HepG2 (cell line): ENCODE measurements around the gene ZSWIM5. TPM values are rescaled to one million over a fixed set of nuclear protein-coding genes. Genes with fewer than 3 reads are reported as not detected.

Experiments used
- ATAC-seq: fragments of 200-7000 bp; cut with Tn5 transposase; 3 replicates; pipeline ENCODE4 v1.9.1; 2020; ENCODE audit warnings: mild to moderate bottlenecking, moderate library complexity
- BruUV-seq: library from RNA; stranded (reverse); fragments of 400-500 nt; replicated peaks from 2 replicates; lab custom pipeline; 2021; lab: Mats Ljungman, UMichigan
- CTCF ChIA-PET: fragments of 300-600 bp; formaldehyde crosslinking; extraction: SDS; loops from one replicate; lab custom pipeline; 2021; ENCODE audit warnings: low total read pairs, inconsistent platforms, low intra/inter-chr PET ratio; lab: Yijun Ruan, JAX
- POLR2A ChIA-PET: fragments of 350-600 bp; sonication (Branson Sonifier 250); formaldehyde crosslinking; loops from one replicate; lab custom pipeline; 2020; ENCODE audit warnings: antibody characterized with exemption, inconsistent platforms; lab: Yijun Ruan, JAX
- DNase-seq: peaks from one replicate; pipeline ENCODE4 v3.0.0-alpha.2; 2015; ENCODE audit warnings: low spot score
- FAIRE-seq: peaks from 3 replicates; lab custom pipeline; 2011; peaks lifted over from hg19 to GRCh38; lab: Jason Lieb, UNC
- H2AFZ ChIP-seq: one replicate; pipeline ENCODE4 v1.6.1; 2011; ENCODE audit warnings: low read length, inconsistent platforms
- H3K27ac ChIP-seq: fragments of 300-600 bp; 3 replicates; pipeline ENCODE4 v1.8.0; 2011; ENCODE audit warnings: mixed run types, mild to moderate bottlenecking, mixed read lengths, low read length, inconsistent platforms; ENCODE audit not compliant: insufficient read depth; ENCODE audit errors: extremely low read length
- H3K27me3 ChIP-seq, 2 experiments: fragments of 200-600 bp in 1 of 2; 2 replicates in 1 of 2; 3 replicates in 1 of 2; pipeline versions ENCODE4 v1.6.0 to v1.8.0; 2011; ENCODE audit warnings: low read length in 2 of 2, mild to moderate bottlenecking in 2 of 2, moderate library complexity in 2 of 2, inconsistent platforms in 1 of 2; ENCODE audit not compliant: insufficient read depth in 2 of 2, control insufficient read depth in 1 of 2
- H3K36me3 ChIP-seq, 2 experiments: fragments of 200-600 bp in 1 of 2; replicated peaks in 1 of 2; 2 replicates in 1 of 2; 3 replicates in 1 of 2; pipeline versions ENCODE4 v1.5.1 to v1.8.0; 2011; ENCODE audit warnings: low read length in 2 of 2, inconsistent platforms in 1 of 2; ENCODE audit not compliant: insufficient read depth in 2 of 2, control insufficient read depth in 1 of 2
- H3K4me1 ChIP-seq: 2 replicates; pipeline ENCODE4 v1.5.1; 2012; ENCODE audit warnings: low read length, inconsistent platforms; ENCODE audit not compliant: insufficient read depth
- H3K4me2 ChIP-seq: 2 replicates; pipeline ENCODE4 v1.6.0; 2011; ENCODE audit warnings: low read depth, low read length, inconsistent platforms
- H3K4me3 ChIP-seq, 3 experiments: fragments of 200-600 bp in 1 of 3; sonication (generic), shearing (Covaris generic) in 1 of 3; replicated peaks in 1 of 3; 2 replicates each; pipeline ENCODE4 v1.5.1; 2011 to 2016; ENCODE audit warnings: low read length in 3 of 3, inconsistent platforms in 2 of 3, low read depth in 2 of 3, mild to moderate bottlenecking in 2 of 3, control low read depth in 1 of 3, mixed read lengths in 1 of 3; ENCODE audit not compliant: insufficient read depth in 1 of 3
- H3K79me2 ChIP-seq: one replicate; pipeline ENCODE4 v1.6.1; 2011; ENCODE audit warnings: low read length, inconsistent platforms; ENCODE audit not compliant: insufficient read depth
- H3K9ac ChIP-seq: 2 replicates; pipeline ENCODE4 v1.6.0; 2011; ENCODE audit warnings: mild to moderate bottlenecking, low read depth, low read length, inconsistent platforms; ENCODE audit not compliant: insufficient read depth
- H3K9me3 ChIP-seq: 2 replicates; pipeline ENCODE4 v1.5.1; 2012; ENCODE audit warnings: mild to moderate bottlenecking, low read length
- H4K20me1 ChIP-seq: 2 replicates; pipeline ENCODE4 v1.6.0; 2011; ENCODE audit warnings: inconsistent platforms, mild to moderate bottlenecking, low read length, moderate library complexity; ENCODE audit not compliant: insufficient read depth
- ELF3 ChIP-seq: IDR thresholded peaks from 2 replicates; pipeline ENCODE4 v1.6.1; 2016; ENCODE audit warnings: missing genetic modification reagents, missing compliant biosample characterization
- GTF2F1 ChIP-seq: fragments of 150-350 bp; IDR thresholded peaks from 2 replicates; pipeline ENCODE4 v1.6.1; 2014; ENCODE audit warnings: low read length
- HIVEP1 ChIP-seq: sonication (generic); formaldehyde crosslinking; IDR thresholded peaks from 2 replicates; pipeline ENCODE4 v1.4.0; 2020; ENCODE audit warnings: mild to moderate bottlenecking, missing genetic modification reagents
- ZFP36L1 ChIP-seq: sonication (generic); formaldehyde crosslinking; IDR thresholded peaks from 2 replicates; pipeline ENCODE4 v1.8.0; 2022; ENCODE audit warnings: mild to moderate bottlenecking, missing genetic modification reagents, moderate library complexity
- ZNF12 ChIP-seq: sonication (generic); formaldehyde crosslinking; IDR thresholded peaks from 2 replicates; pipeline ENCODE4 v1.5.0; 2020; ENCODE audit warnings: missing genetic modification reagents
- ZNF547 ChIP-seq: sonication (generic); formaldehyde crosslinking; IDR thresholded peaks from 2 replicates; pipeline ENCODE4 v1.5.1; 2020; ENCODE audit warnings: mild to moderate bottlenecking, missing genetic modification reagents
- ZNF749 ChIP-seq: sonication (generic); formaldehyde crosslinking; IDR thresholded peaks from 2 replicates; pipeline ENCODE4 v1.8.0; 2022; ENCODE audit warnings: mild to moderate bottlenecking, missing genetic modification reagents, moderate library complexity, borderline replicate concordance
- ZNF883 ChIP-seq: sonication (generic); formaldehyde crosslinking; IDR thresholded peaks from 2 replicates; pipeline ENCODE4 v1.5.1; 2020; ENCODE audit warnings: mild to moderate bottlenecking, missing genetic modification reagents; ENCODE audit errors: not compliant biosample characterization
- ZSCAN9 ChIP-seq: IDR thresholded peaks from 2 replicates; pipeline ENCODE4 v1.6.1; 2016; ENCODE audit warnings: borderline replicate concordance
- WGBS: methylation state at CpG from one replicate; pipeline ENCODE4 v1.1.6; 2017; ENCODE audit warnings: low lambda C conversion rate; 5-methylcytosine and 5-hydroxymethylcytosine counted together
- in situ Hi-C: cut with HindIII; loops from 2 replicates; pipeline ENCODE4 v1.10.0; 2017; ENCODE audit warnings: low pct_unique_long_range_greater_than_20kb; ENCODE audit not compliant: extremely low pct_ligation_motif_present
- intact Hi-C: fragments of 100-400 bp; cut with micrococcal nuclease; formaldehyde crosslinking; loops from one replicate; pipeline ENCODE4 v1.10.0; 2022; ENCODE audit not compliant: unreplicated experiment
- polyA plus RNA-seq, 8 experiments: library from polyadenylated mRNA; depleted of rRNA in 3 of 8; stranded (reverse) in 7 of 8; unstranded in 1 of 8; fragments of >200 nt; fragmentation: Illumina TruSeq in 4 of 8; extraction: Trizol in 4 of 8; gene quantifications; 2 replicates each; pipeline versions ENCODE4 v1.2.1 to v1.2.3, GENCODE V29; 2011 to 2016; ENCODE audit warnings: low read depth in 4 of 8, missing spikeins in 1 of 8, mixed read lengths in 1 of 8; ENCODE audit not compliant: insufficient read depth in 1 of 8
- total RNA-seq, 5 experiments: library from RNA; depleted of rRNA; stranded (reverse); fragments of >200 nt; fragmentation: Illumina TruSeq; extraction: Trizol; gene quantifications; 2 replicates each; pipeline ENCODE4 v1.2.3, GENCODE V29; 2016; ENCODE audit warnings: low read depth in 1 of 5

Gene ZSWIM5
- total and polyA plus RNA-seq, 2 of the 13 experiments (the other 11 are each of a cell fraction or from before 2014, with no cell fraction given): 11.0 to 20.6 TPM

GRCh38 chr1:45035631-45036301 is 170.6 kb downstream of the ZSWIM5 start:
- H3K4me2 ChIP-seq: no peak overlapping the region
- H3K27me3 ChIP-seq: no peaks in the 10 kb centered on the region
- ChIA-PET POLR2A (no interaction called here), CTCF (no interaction called here)
- H3K9ac ChIP-seq: no peak overlapping the region
- H3K79me2 ChIP-seq: no peaks in the 10 kb centered on the region
- no peak for ATAC-seq
- H2AFZ ChIP-seq: no peak overlapping the region
- BruUV-seq: no TSS peak
- peaks cover 15% of the 10 kb centered on the region for H3K4me1 ChIP-seq
- DNase-seq: no peak
- no peak for TF ChIP-seq HIVEP1 (CRISPR knock-in tag)
- TF ChIP-seq ZNF12: peak; percentile 66; the same call in 1 of the 2 replicates
- no peaks in the 10 kb centered on the region for H4K20me1 ChIP-seq
- FAIRE-seq: no peak
- WGBS: 91% methylated on average over 6 of the region's 7 CpGs
- no peak overlapping the region for H3K27ac ChIP-seq
- H3K4me3 ChIP-seq: no peak overlapping the region
- in situ Hi-C loops (no loop called here), intact Hi-C loops (no loop called here)
- H3K36me3 ChIP-seq: peaks cover 11 to 31% of the 10 kb centered on the region in 2 experiments; a peak in 4 of 5 replicates
- H3K9me3 ChIP-seq: no peaks in the 10 kb centered on the region

DNA sequence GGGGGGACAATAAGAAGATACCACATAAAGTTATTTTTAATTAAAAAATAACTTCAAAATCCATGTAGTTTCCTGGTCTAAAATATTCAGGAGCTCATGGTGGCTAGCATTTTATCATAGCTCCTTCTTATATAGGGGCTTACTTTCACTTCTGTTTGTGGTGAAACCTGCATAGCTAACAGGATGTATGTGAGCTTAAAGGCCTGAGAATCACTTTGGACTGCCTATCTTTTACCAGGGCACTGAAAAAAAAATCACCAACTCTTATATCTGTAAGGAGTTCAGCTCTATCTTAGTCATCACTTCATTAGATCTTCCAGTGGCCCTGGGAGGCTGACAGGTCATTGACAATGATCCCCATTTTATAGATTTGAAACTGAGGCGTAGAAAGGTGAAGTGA is 173.0 kb downstream of the ZSWIM5 start:
- WGBS: 100% methylated on average over 1 of the region's 1 CpG
- no peak overlapping the region for H3K9ac ChIP-seq
- intact Hi-C loops: no loop called here
- peaks cover 13 to 30% of the 10 kb centered on the region in 2 experiments; a peak in 4 of 5 replicates for H3K36me3 ChIP-seq
- no peak overlapping the region for H3K27ac ChIP-seq
- H3K4me2 ChIP-seq: no peak overlapping the region
- H3K79me2 ChIP-seq: no peaks in the 10 kb centered on the region
- CTCF ChIA-PET: no interaction called here
- no peak for ATAC-seq
- BruUV-seq: no TSS peak
- no peaks in the 10 kb centered on the region for H3K9me3 ChIP-seq
- TF ChIP-seq ZSCAN9 (CRISPR knock-in tag) (no peak), GTF2F1 (no peak), ZFP36L1 (CRISPR knock-in tag) (no peak), ZNF547 (CRISPR knock-in tag) (no peak), ZNF883 (CRISPR knock-in tag) (no peak), ZNF749 (CRISPR knock-in tag) (no peak), ELF3 (CRISPR knock-in tag) (no peak)
- TF ChIP-seq, all 625 proteins: peak for 0
- Histone ChIP-seq H3K27me3 (no peaks in the 10 kb centered on the region), H4K20me1 (no peaks in the 10 kb centered on the region), H2AFZ (no peak overlapping the region), H3K4me3 (no peak overlapping the region), H3K4me1 (peaks cover 4% of the 10 kb centered on the region; the same call in 1 of the 2 replicates)
- POLR2A ChIA-PET: no interaction called here
- in situ Hi-C loops: no loop called here
- FAIRE-seq (no peak), DNase-seq (no peak)
